Suprapubic skin (tissue), 4 donors: Measurements from ENCODE around the gene CDH4. TPM values are rescaled to one million over a fixed set of nuclear protein-coding genes. Genes with fewer than 3 reads are reported as not detected.

ENCODE experiments used
- DNase-seq, 2 donors: peaks; one replicate each; pipeline ENCODE4 v3.0.0-alpha.2; 2019; ENCODE audit warnings: low spot score in 2 of 2
- H3K27ac ChIP-seq: fragments of 200-600 bp; sonication (generic); one replicate; pipeline ENCODE4 v1.5.1; 2019
- H3K27me3 ChIP-seq: fragments of 200-600 bp; sonication (generic); one replicate; pipeline ENCODE4 v1.5.1; 2019
- H3K36me3 ChIP-seq: fragments of 200-600 bp; sonication (generic); one replicate; pipeline ENCODE4 v1.5.1; 2019
- H3K4me1 ChIP-seq: fragments of 200-600 bp; sonication (generic); one replicate; pipeline ENCODE4 v1.5.1; 2019
- H3K4me3 ChIP-seq: fragments of 200-600 bp; sonication (generic); one replicate; pipeline ENCODE4 v1.5.1; 2019; ENCODE audit warnings: mild to moderate bottlenecking
- H3K9me3 ChIP-seq: fragments of 200-600 bp; sonication (generic); one replicate; pipeline ENCODE4 v1.5.1; 2019
- EP300 ChIP-seq: sonication (generic); formaldehyde crosslinking; IDR thresholded peaks from one replicate; pipeline ENCODE4 v1.6.1; 2017; ENCODE audit warnings: antibody characterized with exemption
- POLR2A ChIP-seq, 2 donors: fragments of 450-650 bp; IDR thresholded peaks; one replicate each; pipeline ENCODE4 v1.6.1; 2017; ENCODE audit warnings: antibody characterized with exemption in 2 of 2, mild to moderate bottlenecking in 2 of 2, moderate library complexity in 2 of 2
- POLR2AphosphoS5 ChIP-seq, 3 donors: sonication (generic); formaldehyde crosslinking; IDR thresholded peaks; one replicate each; pipeline ENCODE4 v1.6.1; 2017; ENCODE audit warnings: antibody characterized with exemption in 3 of 3
- WGBS: methylation state at CpG from one replicate; pipeline ENCODE4 v1.1.5; 2018; 5-methylcytosine and 5-hydroxymethylcytosine counted together
- total RNA-seq, 4 donors: library from RNA; depleted of rRNA; stranded (reverse); fragments of >200 nt; gene quantifications; one replicate each; pipeline ENCODE4 v1.1.0, GENCODE V29; 2016
- TF ChIP-seq, protein P1 (sequence below), 2 donors: fragments of 200-600 bp in 1 of 2; fragments of 450-650 bp in 1 of 2; sonication (generic) in 1 of 2; IDR thresholded peaks; one replicate each; pipeline ENCODE4 v1.5.1; 2016 to 2019; ENCODE audit warnings: antibody characterized with exemption in 2 of 2, mild to moderate bottlenecking in 1 of 2, moderate library complexity in 1 of 2

The CDH4 gene
- 1 to 10 TPM in 3 of 4 donors, under 1 TPM in 1; 0.91 to 5.9 (median 2.6) TPM for total RNA-seq

- Histone ChIP-seq H3K27ac (no peak within 1 kb of the TSS), H3K9me3 (no peaks in the 10 kb centered on the region), H3K36me3 (no peaks in the 10 kb centered on the region), H3K27me3 (peaks cover 91% of the 10 kb centered on the region), H3K4me1 (peaks cover 20% of the 10 kb centered on the region), H3K4me3 (peak within 1 kb of the TSS; percentile 52)
- no peak for TF ChIP-seq POLR2A (IDR thresholded peaks at IDR 0.05)
- TF ChIP-seq, protein P1, sequence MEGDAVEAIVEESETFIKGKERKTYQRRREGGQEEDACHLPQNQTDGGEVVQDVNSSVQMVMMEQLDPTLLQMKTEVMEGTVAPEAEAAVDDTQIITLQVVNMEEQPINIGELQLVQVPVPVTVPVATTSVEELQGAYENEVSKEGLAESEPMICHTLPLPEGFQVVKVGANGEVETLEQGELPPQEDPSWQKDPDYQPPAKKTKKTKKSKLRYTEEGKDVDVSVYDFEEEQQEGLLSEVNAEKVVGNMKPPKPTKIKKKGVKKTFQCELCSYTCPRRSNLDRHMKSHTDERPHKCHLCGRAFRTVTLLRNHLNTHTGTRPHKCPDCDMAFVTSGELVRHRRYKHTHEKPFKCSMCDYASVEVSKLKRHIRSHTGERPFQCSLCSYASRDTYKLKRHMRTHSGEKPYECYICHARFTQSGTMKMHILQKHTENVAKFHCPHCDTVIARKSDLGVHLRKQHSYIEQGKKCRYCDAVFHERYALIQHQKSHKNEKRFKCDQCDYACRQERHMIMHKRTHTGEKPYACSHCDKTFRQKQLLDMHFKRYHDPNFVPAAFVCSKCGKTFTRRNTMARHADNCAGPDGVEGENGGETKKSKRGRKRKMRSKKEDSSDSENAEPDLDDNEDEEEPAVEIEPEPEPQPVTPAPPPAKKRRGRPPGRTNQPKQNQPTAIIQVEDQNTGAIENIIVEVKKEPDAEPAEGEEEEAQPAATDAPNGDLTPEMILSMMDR (IDR thresholded peaks at IDR 0.05), result no peak
- no peak for TF ChIP-seq POLR2AphosphoS5 (IDR thresholded peaks at IDR 0.05)
- TF ChIP-seq EP300, result no peak
- 42% methylated on average over 7 of the region's 78 CpGs for WGBS
- no peak for DNase-seq
These were observed at the start of gene CDH4 for GRCh38 chr20:61251529-61252393. CDH4 (plus strand) TSS chr20:61252261.

GRCh38 chr20:61203320-61203719 lies 48.7 kb upstream of the CDH4 start:
- no peaks in the 10 kb centered on the region for H3K36me3 ChIP-seq
- no peaks in the 10 kb centered on the region for H3K9me3 ChIP-seq
- no peaks in the 10 kb centered on the region for H3K4me1 ChIP-seq
- no peak for DNase-seq
- no peak overlapping the region for H3K27ac ChIP-seq
- TF ChIP-seq, protein P1 (IDR thresholded peaks at IDR 0.05), result no peak
- TF ChIP-seq EP300 (no peak), POLR2A (IDR thresholded peaks at IDR 0.05) (no peak), POLR2AphosphoS5 (IDR thresholded peaks at IDR 0.05) (no peak)
- 38% methylated on average over 5 of the region's 5 CpGs for WGBS
- H3K4me3 ChIP-seq, result no peak overlapping the region
- H3K27me3 ChIP-seq, result peaks cover 34% of the 10 kb centered on the region

DNA sequence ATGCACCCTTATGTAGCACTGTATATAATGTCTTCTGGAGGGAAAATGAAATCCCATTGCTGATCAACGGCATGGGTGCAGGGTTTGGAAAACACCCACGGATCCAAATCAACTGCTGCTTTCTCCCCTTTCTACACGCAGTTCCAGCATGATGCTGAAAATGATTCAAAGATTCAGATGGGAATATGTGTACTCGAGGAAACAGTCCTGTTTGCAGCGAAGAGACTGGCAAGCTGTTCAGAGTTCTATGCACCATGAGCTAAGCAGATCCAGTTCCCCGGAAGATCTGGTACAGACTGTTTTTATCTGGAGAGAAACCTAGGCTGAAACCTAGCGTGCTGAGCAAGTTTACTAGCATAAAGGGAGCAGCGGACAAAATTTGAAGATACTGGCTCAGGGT lies 47.9 kb upstream of the CDH4 start:
- H3K27ac ChIP-seq, result no peak overlapping the region
- WGBS, result 83% methylated on average over 8 of the region's 8 CpGs
- H3K4me1 ChIP-seq, result no peaks in the 10 kb centered on the region
- H3K4me3 ChIP-seq, result no peak overlapping the region
- no peaks in the 10 kb centered on the region for H3K9me3 ChIP-seq
- DNase-seq, result no peak
- peaks cover 27% of the 10 kb centered on the region for H3K27me3 ChIP-seq
- TF ChIP-seq EP300, result no peak
- TF ChIP-seq POLR2AphosphoS5 (IDR thresholded peaks at IDR 0.05), result no peak
- no peaks in the 10 kb centered on the region for H3K36me3 ChIP-seq

DNA sequence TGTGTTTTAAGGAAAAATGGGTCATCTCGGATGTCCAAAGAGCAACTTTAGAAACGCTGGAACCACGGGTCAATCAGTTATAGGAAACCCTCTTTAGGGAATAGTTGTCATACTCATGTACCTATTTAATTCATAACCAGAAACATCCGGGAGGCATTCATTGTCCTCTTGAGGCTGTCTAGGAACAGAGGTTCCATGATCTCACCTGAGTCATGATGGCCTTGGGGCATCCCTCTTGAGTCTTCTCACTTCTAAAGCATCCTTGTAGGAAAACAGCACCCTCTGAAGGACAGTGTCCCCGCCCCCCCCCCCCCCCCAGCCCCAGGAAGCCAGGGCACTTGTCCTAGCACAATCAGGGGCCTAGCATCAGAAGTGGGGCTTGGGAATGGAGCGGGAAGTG lies 46.3 kb upstream of the CDH4 start:
- no peak for DNase-seq
- no peaks in the 10 kb centered on the region for H3K4me1 ChIP-seq
- H3K9me3 ChIP-seq, result no peaks in the 10 kb centered on the region
- 59% methylated on average over 6 of the region's 6 CpGs for WGBS
- H3K4me3 ChIP-seq, result no peak overlapping the region
- H3K27me3 ChIP-seq, result peaks cover 24% of the 10 kb centered on the region
- TF ChIP-seq POLR2AphosphoS5 (IDR thresholded peaks at IDR 0.05) (no peak), POLR2A (IDR thresholded peaks at IDR 0.05) (no peak), EP300 (no peak)
- TF ChIP-seq, protein P1 (IDR thresholded peaks at IDR 0.05), result no peak
- no peak overlapping the region for H3K27ac ChIP-seq
- no peaks in the 10 kb centered on the region for H3K36me3 ChIP-seq

DNA sequence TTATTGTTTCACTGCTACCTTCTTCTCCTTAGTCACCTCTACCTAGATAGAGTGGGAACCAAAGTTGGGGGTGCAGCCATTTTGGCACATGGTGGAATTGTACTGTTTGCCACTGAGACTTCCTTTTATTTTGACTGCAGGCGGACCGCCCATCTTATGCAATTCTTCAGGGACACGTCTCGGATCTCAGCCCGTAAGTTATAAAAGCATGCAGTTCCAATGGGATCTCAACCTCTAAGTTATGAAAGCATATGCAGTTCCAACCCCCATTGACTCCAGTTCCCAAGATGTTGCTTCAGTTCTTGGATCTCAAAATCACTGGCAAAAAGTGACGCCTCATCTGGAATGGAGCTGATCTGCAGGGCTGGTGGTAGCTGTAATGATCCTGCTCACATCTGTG lies 41.2 kb upstream of the CDH4 start:
- no peak for DNase-seq

More for the DNA sequence above, 41.2 kb upstream of the CDH4 start:
- Histone ChIP-seq H3K27ac (no peak overlapping the region), H3K4me3 (no peak overlapping the region), H3K27me3 (peaks cover 2% of the 10 kb centered on the region), H3K36me3 (no peaks in the 10 kb centered on the region), H3K9me3 (no peaks in the 10 kb centered on the region), H3K4me1 (no peaks in the 10 kb centered on the region)
- WGBS, result 68% methylated on average over 6 of the region's 6 CpGs
- TF ChIP-seq POLR2A (IDR thresholded peaks at IDR 0.05), result no peak
- TF ChIP-seq, protein P1 (IDR thresholded peaks at IDR 0.05), result no peak
- no peak for TF ChIP-seq POLR2AphosphoS5 (IDR thresholded peaks at IDR 0.05)
- TF ChIP-seq EP300, result no peak
